Stimulated activated CD4-positive, alpha-beta T cell treated with anti-CD3 and anti-CD28 coated beads, Interleukin-1b, Interleukin-23, amount 100 ng/mL, for 4 hours (primary cell): ENCODE results near the gene SCTR.

ENCODE experiments used
- DNase-seq, 2 donors: peaks; one replicate each; pipeline ENCODE4 v3.0.0-alpha.2; 2020; ENCODE audit warnings: low read depth in 2 of 2

Gene SCTR

GRCh38 chr2:119474371-119475224, 49.7 kb downstream of the SCTR start:
- DNase-seq, result no peak

GRCh38 chr2:119473621-119474370, 50.5 kb downstream of the SCTR start:
- no peak for DNase-seq

- no peak for DNase-seq
These were observed 51.5 kb downstream of the SCTR start for GRCh38 chr2:119472749-119473148.

- DNase-seq, result no peak
These were observed 54.5 kb downstream of the SCTR start for GRCh38 chr2:119469661-119470297.

- DNase-seq, result no peak
These were observed 55.2 kb downstream of the SCTR start for GRCh38 chr2:119469131-119469530.

- DNase-seq, result no peak
These were observed 55.9 kb downstream of the SCTR start for GRCh38 chr2:119468154-119468955.

GRCh38 chr2:119466373-119466772, 57.9 kb downstream of the SCTR start:
- DNase-seq, result no peak

GRCh38 chr2:119465687-119466086, 58.6 kb downstream of the SCTR start:
- DNase-seq, result no peak

- DNase-seq, result no peak
These were observed 59.3 kb downstream of the SCTR start for GRCh38 chr2:119464981-119465380.

- no peak for DNase-seq
These were observed 60.3 kb downstream of the SCTR start for GRCh38 chr2:119463990-119464389.

GRCh38 chr2:119463136-119463535, 61.1 kb downstream of the SCTR start:
- no peak for DNase-seq

GRCh38 chr2:119462574-119462973, 61.7 kb downstream of the SCTR start:
- no peak for DNase-seq

GRCh38 chr2:119461811-119462210, 62.5 kb downstream of the SCTR start:
- no peak for DNase-seq

- no peak for DNase-seq
These were observed 64.2 kb downstream of the SCTR start for GRCh38 chr2:119460076-119460475.

GRCh38 chr2:119455066-119455718, 69.1 kb downstream of the SCTR start:
- DNase-seq, result no peak

GRCh38 chr2:119453972-119454593, 70.2 kb downstream of the SCTR start:
- no peak for DNase-seq

- no peak for DNase-seq
These were observed 72.8 kb downstream of the SCTR start for GRCh38 chr2:119451336-119452050.

- no peak for DNase-seq
These were observed 74.8 kb downstream of the SCTR start for GRCh38 chr2:119449521-119449920.

GRCh38 chr2:119448427-119449141, 75.7 kb downstream of the SCTR start:
- no peak for DNase-seq
